Esophagus muscularis mucosa (tissue), 3 donors: ENCODE measurements around the gene FAM117B.

Source experiments
- CTCF ChIP-seq, 3 experiments: fragments of 200-600 bp in 2 of 3; fragments of 450-650 bp in 1 of 3; sonication (generic) in 2 of 3; IDR thresholded peaks; one replicate each; pipeline ENCODE4 v1.5.1; 2017 to 2019; ENCODE audit warnings: antibody characterized with exemption in 3 of 3, mild to moderate bottlenecking in 2 of 3, moderate library complexity in 1 of 3
- POLR2A ChIP-seq: fragments of 450-650 bp; IDR thresholded peaks from one replicate; pipeline ENCODE4 v1.6.1; 2017; ENCODE audit warnings: antibody characterized with exemption, moderate library complexity, mild to moderate bottlenecking, low read depth

GRCh38 chr2:202768273-202768672, 133.5 kb downstream of the FAM117B start:
- no peak for TF ChIP-seq POLR2A
- TF ChIP-seq CTCF (IDR thresholded peaks at IDR 0.05): no peak
